NOMO-1 treated with dmso at 0.1 percent for 144 hours (cell line): ENCODE results near the gene PROS1.
"Not testable (repeated sequence)": the region's sequence is repeated elsewhere in the genome, so short reads cannot be mapped to it uniquely, and the experiment has no call there.

Experiments used
- DNase-seq: peaks from one replicate; lab custom pipeline; 2025; ENCODE audit not compliant: unreplicated experiment; lab: John Stamatoyannopoulos, UW

Gene PROS1

GRCh38 chr3:93969997-93970396 lies 3.7 kb downstream of the PROS1 start:
- DNase-seq: no peak

- DNase-seq: no peak
These were observed 4.3 kb downstream of the PROS1 start for GRCh38 chr3:93969443-93969842.

- not testable (repeated sequence) for DNase-seq
These were observed 8.6 kb downstream of the PROS1 start for GRCh38 chr3:93965106-93965505.

GRCh38 chr3:93962798-93963197 lies 10.9 kb downstream of the PROS1 start:
- no peak for DNase-seq

- DNase-seq: no peak
These were observed 12.2 kb downstream of the PROS1 start for GRCh38 chr3:93961489-93961888.

GRCh38 chr3:93961026-93961425 lies 12.7 kb downstream of the PROS1 start:
- DNase-seq: no peak

GRCh38 chr3:93949958-93950357 lies 23.7 kb downstream of the PROS1 start:
- DNase-seq: not testable (repeated sequence)

- DNase-seq: not testable (repeated sequence)
These were observed 36.2 kb downstream of the PROS1 start for GRCh38 chr3:93937485-93937884.

- no peak for DNase-seq
These were observed 37.1 kb downstream of the PROS1 start for GRCh38 chr3:93936549-93936948.

- no peak for DNase-seq
These were observed 39.2 kb downstream of the PROS1 start for GRCh38 chr3:93934366-93935046.

- no peak for DNase-seq
These were observed 42.0 kb downstream of the PROS1 start for GRCh38 chr3:93931597-93932229.

- DNase-seq: no peak
These were observed 43.7 kb downstream of the PROS1 start for GRCh38 chr3:93930041-93930440.

GRCh38 chr3:93926789-93927188 lies 46.9 kb downstream of the PROS1 start:
- DNase-seq: no peak

- DNase-seq: no peak
These were observed 49.2 kb downstream of the PROS1 start for GRCh38 chr3:93924491-93924890.

- DNase-seq: no peak
These were observed 50.7 kb downstream of the PROS1 start for GRCh38 chr3:93923006-93923405.

- DNase-seq: not testable (repeated sequence)
These were observed 56.1 kb downstream of the PROS1 start for GRCh38 chr3:93917546-93918029.

- not testable (repeated sequence) for DNase-seq
These were observed 60.1 kb downstream of the PROS1 start for GRCh38 chr3:93913623-93914022.

- no peak for DNase-seq
These were observed 62.5 kb downstream of the PROS1 start for GRCh38 chr3:93911206-93911605.

GRCh38 chr3:93910097-93910496 lies 63.6 kb downstream of the PROS1 start:
- DNase-seq: no peak

- no peak for DNase-seq
These were observed 66.6 kb downstream of the PROS1 start for GRCh38 chr3:93907132-93907531.

GRCh38 chr3:93906245-93906644 lies 67.5 kb downstream of the PROS1 start:
- no peak for DNase-seq

GRCh38 chr3:93904568-93904967 lies 69.1 kb downstream of the PROS1 start:
- no peak for DNase-seq
